PC-3 (cell line): ENCODE measurements around the gene SFSWAP.

Source experiments
- CTCF ChIP-seq: fragments of 300-600 bp; sonication (generic); conservative IDR thresholded peaks from 2 replicates; pipeline ENCODE4 v1.5.1; 2017; ENCODE audit warnings: antibody characterized with exemption, low read depth, mild to moderate bottlenecking, low read length
- EZH2 ChIP-seq: fragments of 300-600 bp; sonication (generic); IDR thresholded peaks from one replicate; pipeline ENCODE4 v1.6.1; 2017; ENCODE audit warnings: antibody characterized with exemption, mild to moderate bottlenecking, low read length; ENCODE audit not compliant: unreplicated experiment

DNA sequence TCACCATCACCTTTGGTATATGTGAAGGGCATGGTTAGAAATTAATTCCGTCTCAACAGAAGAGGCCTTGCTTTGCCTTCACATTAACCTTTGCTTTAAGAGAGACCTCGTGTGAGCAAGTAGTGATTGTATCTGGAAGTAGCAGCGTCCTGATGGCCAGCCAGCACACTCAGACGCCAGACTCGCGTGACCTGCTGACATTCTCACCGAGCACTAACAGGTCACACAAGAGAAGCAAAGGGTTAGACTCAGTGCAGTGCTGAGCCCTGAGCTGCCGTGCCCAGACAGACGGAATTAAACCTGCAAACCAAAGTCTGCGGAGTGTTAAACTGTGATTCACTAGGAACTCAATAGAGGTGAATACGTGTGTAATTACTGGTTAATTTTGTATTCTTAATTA lies 77.2 kb downstream of the SFSWAP start:
- TF ChIP-seq CTCF = no peak
- TF ChIP-seq EZH2 = no peak
